Activated naive CD4-positive, alpha-beta T cell treated with Interleukin-2 at 50 U/mL for 16 hours (primary cell): Measurements from ENCODE around the gene NDUFC2.
"Not testable (repeated sequence)": the region's sequence is repeated elsewhere in the genome, so short reads cannot be mapped to it uniquely, and the experiment has no call there.

Source experiments
- DNase-seq: peaks from one replicate; pipeline ENCODE4 v3.0.0-alpha.2; 2020

Gene NDUFC2

GRCh38 chr11:78078218-78079167 is 1.2 kb downstream of the NDUFC2 start:
- no peak for DNase-seq

GRCh38 chr11:78077592-78077991 is 2.1 kb downstream of the NDUFC2 start:
- not testable (repeated sequence) for DNase-seq

- DNase-seq: no peak
Measured at GRCh38 chr11:78076733-78077403, 2.8 kb downstream of the NDUFC2 start.

- no peak for DNase-seq
Measured at GRCh38 chr11:78074756-78075155, 4.9 kb downstream of the NDUFC2 start.

- no peak for DNase-seq
Measured at GRCh38 chr11:78072455-78072854, 7.2 kb downstream of the NDUFC2 start.

GRCh38 chr11:78071717-78072116 is 7.9 kb downstream of the NDUFC2 start:
- DNase-seq: no peak

- DNase-seq: no peak
Measured at GRCh38 chr11:78070621-78071020, 9.0 kb downstream of the NDUFC2 start.

GRCh38 chr11:78069465-78069864 is 10.2 kb downstream of the NDUFC2 start:
- no peak for DNase-seq

GRCh38 chr11:78067704-78068103 is 12.0 kb downstream of the NDUFC2 start:
- no peak for DNase-seq

- DNase-seq: no peak
Measured at GRCh38 chr11:78066471-78066870, 13.2 kb downstream of the NDUFC2 start.

GRCh38 chr11:78065203-78065602 is 14.5 kb downstream of the NDUFC2 start:
- no peak for DNase-seq

GRCh38 chr11:78063440-78064181 is 16.1 kb downstream of the NDUFC2 start, which contains the start of gene THRSP:
THRSP (plus strand) TSS chr11:78063861; CDS start chr11:78063882, 21 bp downstream.
- DNase-seq: no peak

GRCh38 chr11:78062671-78063070 is 17.0 kb downstream of the NDUFC2 start:
- DNase-seq: no peak

- no peak for DNase-seq
Measured at GRCh38 chr11:78061921-78062311, 17.7 kb downstream of the NDUFC2 start.

GRCh38 chr11:78061088-78061920 is 18.4 kb downstream of the NDUFC2 start:
- DNase-seq: no peak

- no peak for DNase-seq
Measured at GRCh38 chr11:78060533-78060932, 19.1 kb downstream of the NDUFC2 start.

- DNase-seq: not testable (repeated sequence)
Measured at GRCh38 chr11:78059749-78060328, 19.8 kb downstream of the NDUFC2 start.

GRCh38 chr11:78057462-78058055 is 22.1 kb downstream of the NDUFC2 start:
- DNase-seq: no peak

GRCh38 chr11:78056093-78056492 is 23.6 kb downstream of the NDUFC2 start:
- DNase-seq: no peak

GRCh38 chr11:78054971-78055370 is 24.7 kb downstream of the NDUFC2 start:
- DNase-seq: no peak
